SIG-M5 (cell line): Measurements from ENCODE around the gene RCBTB2.

Source experiments
- DNase-seq: peaks from one replicate; lab custom pipeline; 2025; lab: John Stamatoyannopoulos, UW

The RCBTB2 gene

GRCh38 chr13:48563626-48564025 is 30.7 kb upstream of the RCBTB2 start:
- DNase-seq = no peak

- DNase-seq = peak; percentile 68
Observed at GRCh38 chr13:48562296-48563066, 29.6 kb upstream of the RCBTB2 start.

- DNase-seq = no peak
Observed at GRCh38 chr13:48561466-48562235, 28.8 kb upstream of the RCBTB2 start.

GRCh38 chr13:48560657-48561337 is 27.9 kb upstream of the RCBTB2 start:
- DNase-seq = no peak

- DNase-seq = no peak
Observed at GRCh38 chr13:48559638-48560320, 26.9 kb upstream of the RCBTB2 start.

GRCh38 chr13:48556817-48557216 is 23.9 kb upstream of the RCBTB2 start:
- no peak for DNase-seq

- DNase-seq = no peak
Observed at GRCh38 chr13:48555441-48555840, 22.6 kb upstream of the RCBTB2 start.

- no peak for DNase-seq
Observed at GRCh38 chr13:48551329-48551728, 18.4 kb upstream of the RCBTB2 start.

- no peak for DNase-seq
Observed at GRCh38 chr13:48549658-48550057, 16.8 kb upstream of the RCBTB2 start.

GRCh38 chr13:48547663-48548092 is 14.8 kb upstream of the RCBTB2 start:
- no peak for DNase-seq

GRCh38 chr13:48545608-48546007 is 12.7 kb upstream of the RCBTB2 start:
- DNase-seq = no peak

- DNase-seq = no peak
Observed at GRCh38 chr13:48542581-48543341, 9.9 kb upstream of the RCBTB2 start.

- no peak for DNase-seq
Observed at GRCh38 chr13:48542138-48542537, 9.3 kb upstream of the RCBTB2 start.

GRCh38 chr13:48539550-48539949 is 6.7 kb upstream of the RCBTB2 start:
- no peak for DNase-seq

GRCh38 chr13:48536621-48537250 is 3.9 kb upstream of the RCBTB2 start:
- no peak for DNase-seq

GRCh38 chr13:48535766-48536165 is 2.9 kb upstream of the RCBTB2 start:
- DNase-seq = no peak

- DNase-seq = no peak
Observed at GRCh38 chr13:48534911-48535501, 2.1 kb upstream of the RCBTB2 start.

GRCh38 chr13:48533961-48534600 is 1.2 kb upstream of the RCBTB2 start:
- no peak for DNase-seq

GRCh38 chr13:48532256-48532505 is 699 bp downstream of the RCBTB2 start:
- no peak for DNase-seq
